A549 treated with AZD2906 at 1 μM for 4 hours (cell line): ENCODE measurements around the gene CPO. TPM values are rescaled to one million over a fixed set of nuclear protein-coding genes. Genes with fewer than 3 reads are reported as not detected.

ENCODE experiments used
- total RNA-seq: library from RNA; stranded (reverse); fragments of 200-300 nt; extraction: Qiagen RNA extraction; gene quantifications from 5 replicates; pipeline ENCODE4 v1.2.3, GENCODE V29; 2022

CPO gene, protein sequence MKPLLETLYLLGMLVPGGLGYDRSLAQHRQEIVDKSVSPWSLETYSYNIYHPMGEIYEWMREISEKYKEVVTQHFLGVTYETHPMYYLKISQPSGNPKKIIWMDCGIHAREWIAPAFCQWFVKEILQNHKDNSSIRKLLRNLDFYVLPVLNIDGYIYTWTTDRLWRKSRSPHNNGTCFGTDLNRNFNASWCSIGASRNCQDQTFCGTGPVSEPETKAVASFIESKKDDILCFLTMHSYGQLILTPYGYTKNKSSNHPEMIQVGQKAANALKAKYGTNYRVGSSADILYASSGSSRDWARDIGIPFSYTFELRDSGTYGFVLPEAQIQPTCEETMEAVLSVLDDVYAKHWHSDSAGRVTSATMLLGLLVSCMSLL
- 0.05 to 0.11 TPM (median 0.09 TPM) in 4 of 5 replicates, not detected in the other for total RNA-seq

DNA sequence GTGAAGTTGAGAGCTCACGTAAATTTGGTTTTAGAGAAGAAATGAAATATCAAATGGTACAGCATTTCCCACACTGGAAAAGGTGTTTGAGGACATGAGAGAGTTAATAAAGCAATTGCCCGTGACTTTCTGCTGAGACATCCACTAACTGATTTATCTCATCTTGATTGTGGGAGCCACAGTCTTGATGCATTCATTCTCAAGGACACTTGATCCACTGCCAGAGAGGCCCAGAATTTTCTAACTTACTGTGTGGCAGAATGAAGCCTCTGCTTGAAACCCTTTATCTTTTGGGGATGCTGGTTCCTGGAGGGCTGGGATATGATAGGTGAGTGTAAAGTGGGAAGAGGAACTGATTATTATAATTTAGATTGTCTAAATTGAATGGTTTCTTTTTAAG lies at the start of gene CPO:
Gene CPO (plus strand): TSS at position 179 of the 400 bp plus-strand sequence. CDS start 82 bp downstream, at position 261.

Other genes with a start within 250 kb of the CPO start
- not detected in 5 replicates for gene DYTN, start 221.1 kb upstream of the CPO start, total RNA-seq
- 1.1 to 1.7 TPM (median 1.5 TPM) in 5 replicates for gene MDH1B, start 174.2 kb upstream of the CPO start, total RNA-seq
- gene FASTKD2, start 173.9 kb upstream of the CPO start, total RNA-seq = 29.0 to 39.1 TPM (median 30.7 TPM) in 5 replicates
- 20.2 to 28.9 TPM (median 28.8 TPM) in 5 replicates for gene KLF7, start 226.4 kb downstream of the CPO start, total RNA-seq